ENCODE results near the gene ELL. TPM values are rescaled to one million over a fixed set of nuclear protein-coding genes. Genes with fewer than 3 reads are reported as not detected.

The ELL gene
- total RNA-seq, 1 experiment from 2014 or later: 17.0 TPM

DNA sequence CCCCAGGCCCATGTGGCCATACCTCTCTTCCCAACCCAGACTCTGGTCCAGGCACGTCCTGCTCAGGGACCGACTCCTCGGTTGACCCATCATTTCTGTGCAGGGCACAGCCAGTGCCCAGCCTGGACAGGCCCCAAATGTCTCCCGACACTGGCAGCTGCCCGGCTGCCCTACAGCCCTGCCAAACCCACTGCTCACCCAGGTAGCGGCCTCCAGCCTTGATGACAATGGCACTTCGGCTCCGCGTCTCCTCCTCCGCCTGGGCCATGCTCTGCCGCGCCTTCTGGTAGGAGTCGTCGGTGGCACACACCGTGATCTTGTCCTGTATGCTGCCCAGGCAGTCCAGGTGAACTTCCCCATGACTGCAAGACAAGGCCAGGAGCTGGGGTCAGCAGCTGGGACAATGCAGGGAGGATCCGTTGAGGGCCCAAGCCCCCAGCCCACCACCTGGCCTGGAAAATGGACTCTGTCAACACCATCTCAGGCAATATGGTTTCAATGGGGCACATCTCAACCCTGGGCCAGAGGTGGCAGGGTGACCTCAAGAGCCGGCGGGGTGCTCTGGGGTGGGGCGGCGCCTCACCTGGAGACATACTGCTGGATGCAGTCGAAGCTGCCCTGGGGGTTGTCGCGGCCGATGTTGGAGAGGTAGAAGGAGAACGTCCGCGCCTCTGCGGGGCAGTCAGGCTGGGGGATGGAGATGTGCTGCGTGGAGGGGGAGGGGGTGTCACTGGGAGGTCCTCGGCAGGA is 56.5 kb downstream of the ELL start:
- no peaks in the 10 kb centered on the region for H3K4me1 ChIP-seq (ENCODE audit: insufficient read depth, low read length)
- no peaks in the 10 kb centered on the region for H4K20me1 ChIP-seq (ENCODE audit: control insufficient read depth, insufficient read depth, insufficient read length)
- H3K27ac Mint-ChIP-seq: peak overlapping the region in 2 of 3 experiments; percentile 46 to 59; a peak in 4 of 7 replicates
- H3K4me3 Mint-ChIP-seq: peak overlapping the region in 1 of 2 experiments; percentile 20; a peak in 1 of 5 replicates
- no peaks in the 10 kb centered on the region; the same call in 1 of the 2 replicates for H3K27me3 Mint-ChIP-seq (ENCODE audit: low read depth)
- no peak overlapping the region for H3K18ac ChIP-seq (ENCODE audit: insufficient read length, low read depth, low read length)
- no peak overlapping the region for H3K4ac ChIP-seq (ENCODE audit: low read depth, low read length)
- H3K14ac ChIP-seq (ENCODE audit: insufficient read depth, low read length): no peak overlapping the region
- H3K9me3 Mint-ChIP-seq: no peaks in the 10 kb centered on the region
- H2BK15ac ChIP-seq (ENCODE audit: low read depth, low read length): no peak overlapping the region
- no peak overlapping the region for H4K91ac ChIP-seq (ENCODE audit: insufficient read length, low read depth, low read length)
- no peak overlapping the region for H3K4me2 ChIP-seq (ENCODE audit: insufficient read depth, insufficient read length, low read length)
- H3K56ac ChIP-seq (ENCODE audit: insufficient read length, low read depth, low read length): no peak overlapping the region
- peaks cover 6 to 28% (median 25%) of the 10 kb centered on the region in 3 experiments; a peak in 6 of 7 replicates for H3K36me3 Mint-ChIP-seq (ENCODE audit: insufficient read depth in 1 of 3, low read depth in 3 of 3)
- no peak overlapping the region for H2AFZ ChIP-seq (ENCODE audit: low read length)
- no peak overlapping the region for H3K9ac ChIP-seq (ENCODE audit: extremely low read depth, insufficient read length, low read length)
- no peak overlapping the region for H2BK5ac ChIP-seq (ENCODE audit: insufficient read length, low read length)
- no peaks in the 10 kb centered on the region for H3K27me3 ChIP-seq (ENCODE audit: insufficient read depth, low read length)
- H3K79me2 ChIP-seq (ENCODE audit: insufficient read depth, low read length): no peaks in the 10 kb centered on the region
- H4K8ac ChIP-seq (replicated peaks; ENCODE audit: insufficient read length, low read depth, low read length): no peak overlapping the region
- no peak overlapping the region for H3K23ac ChIP-seq (ENCODE audit: insufficient read length, low read depth, low read length)
- no peaks in the 10 kb centered on the region for H3K23me2 ChIP-seq (ENCODE audit: insufficient read length, low read depth, low read length, poor library complexity, severe bottlenecking)
- H2BK12ac ChIP-seq (ENCODE audit: insufficient read length, low read depth, low read length): no peak overlapping the region
- H3T11ph ChIP-seq (ENCODE audit: low read length): no peak overlapping the region
- no peak overlapping the region for H3K27ac ChIP-seq (ENCODE audit: insufficient read length, low read depth, low read length)
- no peak overlapping the region for H4K5ac ChIP-seq (ENCODE audit: insufficient read length, low read depth, low read length)
- WGBS (ENCODE audit: extremely low coverage, insufficient read length, low lambda C conversion rate): no CpG with 5 or more reads among the region's 30 CpGs
- no peak for DNase-seq
- TF ChIP-seq CTCF (conservative IDR thresholded peaks at IDR 0.05): no peak
- H2BK20ac ChIP-seq (ENCODE audit: low read depth, low read length, poor library complexity, severe bottlenecking): no peak overlapping the region
- no peaks in the 10 kb centered on the region for H3K9me3 ChIP-seq (ENCODE audit: control insufficient read depth, low read depth, low read length)
- no peak overlapping the region for H2AK5ac ChIP-seq (ENCODE audit: insufficient read length, low read length)
- peaks cover 4 to 8% of the 10 kb centered on the region in 2 experiments for H3K4me1 Mint-ChIP-seq
- H2BK120ac ChIP-seq (ENCODE audit: low read depth, low read length, poor library complexity, severe bottlenecking): no peak overlapping the region
- no peaks in the 10 kb centered on the region for H3K79me1 ChIP-seq (ENCODE audit: insufficient read depth, low read depth, low read length, poor library complexity, severe bottlenecking)
